OCI-LY1 (cell line): ENCODE data around the gene PAK5.

Source experiments
- H2AFZ ChIP-seq: fragments of 200-600 bp; sonication (generic), shearing (Covaris generic); 2 replicates; pipeline ENCODE4 v1.6.0; 2014; ENCODE audit warnings: antibody characterized with exemption, mild to moderate bottlenecking, low read length
- H3F3A ChIP-seq: fragments of 200-600 bp; sonication (generic), shearing (Covaris generic); 2 replicates; pipeline ENCODE4 v1.6.0; 2014; ENCODE audit warnings: mild to moderate bottlenecking, antibody characterized with exemption, low read length, moderate library complexity; ENCODE audit not compliant: insufficient read depth
- H3K27ac ChIP-seq: fragments of 200-600 bp; sonication (generic); 2 replicates; pipeline ENCODE4 v1.5.1; 2014; ENCODE audit warnings: low read length, mixed run types, mild to moderate bottlenecking, low read depth; ENCODE audit not compliant: poor library complexity, severe bottlenecking
- H3K27me3 ChIP-seq: fragments of 200-600 bp; sonication (generic); 2 replicates; pipeline ENCODE4 v1.6.0; 2014; ENCODE audit warnings: antibody characterized with exemption, mild to moderate bottlenecking, low read length, moderate library complexity; ENCODE audit not compliant: insufficient read depth
- H3K36me3 ChIP-seq: fragments of 200-600 bp; sonication (generic); 2 replicates; pipeline ENCODE4 v1.6.1; 2014; ENCODE audit warnings: mild to moderate bottlenecking, antibody characterized with exemption, low read length, moderate library complexity, mixed read lengths; ENCODE audit not compliant: insufficient read depth
- H3K4me1 ChIP-seq: fragments of 200-600 bp; sonication (generic); 2 replicates; pipeline ENCODE4 v1.5.1; 2014; ENCODE audit warnings: mild to moderate bottlenecking, low read length, moderate library complexity; ENCODE audit not compliant: insufficient read depth, severe bottlenecking
- H3K4me2 ChIP-seq: fragments of 200-600 bp; sonication (generic), shearing (Covaris generic); 2 replicates; pipeline ENCODE4 v1.6.1; 2014; ENCODE audit warnings: low read length
- H3K4me3 ChIP-seq: fragments of 200-600 bp; sonication (generic); 2 replicates; pipeline ENCODE4 v1.5.1; 2014; ENCODE audit warnings: low read length, low read depth, mild to moderate bottlenecking, mixed read lengths; ENCODE audit not compliant: poor library complexity, severe bottlenecking
- H3K79me2 ChIP-seq: fragments of 200-600 bp; shearing (Covaris generic); 2 replicates; pipeline ENCODE4 v1.6.1; 2016; ENCODE audit warnings: mixed run types, low read length, mixed read lengths; ENCODE audit not compliant: insufficient read depth
- H3K9ac ChIP-seq: fragments of 200-600 bp; sonication (generic), shearing (Covaris generic); 2 replicates; pipeline ENCODE4 v1.6.1; 2014; ENCODE audit warnings: mild to moderate bottlenecking, low read length, mixed read lengths
- H3K9me2 ChIP-seq: fragments of 200-600 bp; sonication (generic), shearing (Covaris generic); 2 replicates; pipeline ENCODE4 v1.6.1; 2014; ENCODE audit warnings: low read depth, mild to moderate bottlenecking, low read length, mixed read lengths
- H3K9me3 ChIP-seq: fragments of 200-600 bp; shearing (Covaris generic); 2 replicates; pipeline ENCODE4 v1.6.1; 2014; ENCODE audit warnings: low read length, mixed read lengths
- H4K20me1 ChIP-seq: fragments of 200-600 bp; sonication (generic), shearing (Covaris generic); 2 replicates; pipeline ENCODE4 v1.6.0; 2016; ENCODE audit warnings: mild to moderate bottlenecking, low read length; ENCODE audit not compliant: insufficient read depth
- CTCF ChIP-seq: fragments of 200-600 bp; sonication (generic), shearing (Covaris generic); IDR thresholded peaks from 2 replicates; pipeline ENCODE4 v1.5.1; 2017; ENCODE audit warnings: mild to moderate bottlenecking, antibody characterized with exemption, low read length, moderate library complexity, mixed read lengths
- EZH2 ChIP-seq: fragments of 200-600 bp; sonication (generic), shearing (Covaris generic); IDR thresholded peaks from 2 replicates; pipeline ENCODE4 v1.8.0; 2017; ENCODE audit warnings: borderline replicate concordance, mixed run types, mild to moderate bottlenecking, antibody characterized with exemption, low read length, moderate library complexity, mixed read lengths

The PAK5 gene

DNA sequence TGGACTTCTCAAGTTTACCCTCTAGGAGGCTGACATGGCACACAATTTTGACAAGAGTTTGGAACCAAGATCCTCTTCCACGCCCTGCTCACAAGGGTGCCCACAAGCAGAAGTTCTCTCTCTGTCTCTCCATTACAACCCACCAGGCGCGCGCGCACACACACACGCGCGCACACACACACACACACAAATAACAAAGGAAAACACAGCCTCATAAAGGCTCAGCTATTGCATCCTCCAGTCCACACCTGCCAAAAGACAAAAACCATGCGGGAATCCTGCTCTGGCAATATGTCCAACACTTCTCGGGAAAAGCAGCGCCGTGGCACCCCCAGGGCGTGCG is 870 bp downstream of the PAK5 start:
- Histone ChIP-seq H3K4me3 (no peak overlapping the region), H3K27me3 (no peaks in the 10 kb centered on the region), H3K79me2 (no peaks in the 10 kb centered on the region), H3K27ac (no peak overlapping the region), H3K36me3 (no peaks in the 10 kb centered on the region), H3F3A (no peaks in the 10 kb centered on the region), H2AFZ (no peak overlapping the region), H4K20me1 (no peaks in the 10 kb centered on the region), H3K4me1 (no peaks in the 10 kb centered on the region), H3K9me3 (no peaks in the 10 kb centered on the region), H3K9me2 (no peaks in the 10 kb centered on the region), H3K4me2 (no peak overlapping the region), H3K9ac (no peak overlapping the region)
- no peak for TF ChIP-seq CTCF
- no peak for TF ChIP-seq EZH2

- H3K27ac ChIP-seq: no peak overlapping the region
- H3F3A ChIP-seq: no peaks in the 10 kb centered on the region
- H3K9ac ChIP-seq: no peak overlapping the region
- H3K4me2 ChIP-seq: no peak overlapping the region
- TF ChIP-seq CTCF (no peak), EZH2 (no peak)
- no peaks in the 10 kb centered on the region for H3K9me3 ChIP-seq
- H3K4me1 ChIP-seq: no peaks in the 10 kb centered on the region
- no peak overlapping the region for H2AFZ ChIP-seq
- H3K4me3 ChIP-seq: no peak overlapping the region
- no peaks in the 10 kb centered on the region for H3K79me2 ChIP-seq
- H3K9me2 ChIP-seq: no peaks in the 10 kb centered on the region
- no peaks in the 10 kb centered on the region for H4K20me1 ChIP-seq
- H3K27me3 ChIP-seq: no peaks in the 10 kb centered on the region
- no peaks in the 10 kb centered on the region for H3K36me3 ChIP-seq
Observed at GRCh38 chr20:9837634-9838033, 1.2 kb downstream of the PAK5 start.

- Histone ChIP-seq H3K4me2 (no peak overlapping the region), H3K36me3 (no peaks in the 10 kb centered on the region), H3K4me3 (no peak overlapping the region), H3K9me2 (no peaks in the 10 kb centered on the region), H2AFZ (no peak overlapping the region), H3K79me2 (no peaks in the 10 kb centered on the region), H3K9me3 (no peaks in the 10 kb centered on the region), H3K27me3 (no peaks in the 10 kb centered on the region), H3K4me1 (no peaks in the 10 kb centered on the region), H3K27ac (no peak overlapping the region), H3F3A (no peaks in the 10 kb centered on the region), H4K20me1 (no peaks in the 10 kb centered on the region), H3K9ac (no peak overlapping the region)
- TF ChIP-seq EZH2 (no peak), CTCF (no peak)
Observed at GRCh38 chr20:9835302-9835701, 3.6 kb downstream of the PAK5 start.
